ENCODE measurements around the gene SIAH2. TPM values are rescaled to one million over a fixed set of nuclear protein-coding genes. Genes with fewer than 3 reads are reported as not detected.
A peak's percentile ranks its signal among the peaks of the same experiment; 100 is the strongest.

Gene SIAH2
- total and polyA plus RNA-seq, 9 of the 15 experiments (the other 6 are each of a cell fraction or from before 2014, with no cell fraction given): 4.8 to 39.0 (median 29.9) TPM

DNA sequence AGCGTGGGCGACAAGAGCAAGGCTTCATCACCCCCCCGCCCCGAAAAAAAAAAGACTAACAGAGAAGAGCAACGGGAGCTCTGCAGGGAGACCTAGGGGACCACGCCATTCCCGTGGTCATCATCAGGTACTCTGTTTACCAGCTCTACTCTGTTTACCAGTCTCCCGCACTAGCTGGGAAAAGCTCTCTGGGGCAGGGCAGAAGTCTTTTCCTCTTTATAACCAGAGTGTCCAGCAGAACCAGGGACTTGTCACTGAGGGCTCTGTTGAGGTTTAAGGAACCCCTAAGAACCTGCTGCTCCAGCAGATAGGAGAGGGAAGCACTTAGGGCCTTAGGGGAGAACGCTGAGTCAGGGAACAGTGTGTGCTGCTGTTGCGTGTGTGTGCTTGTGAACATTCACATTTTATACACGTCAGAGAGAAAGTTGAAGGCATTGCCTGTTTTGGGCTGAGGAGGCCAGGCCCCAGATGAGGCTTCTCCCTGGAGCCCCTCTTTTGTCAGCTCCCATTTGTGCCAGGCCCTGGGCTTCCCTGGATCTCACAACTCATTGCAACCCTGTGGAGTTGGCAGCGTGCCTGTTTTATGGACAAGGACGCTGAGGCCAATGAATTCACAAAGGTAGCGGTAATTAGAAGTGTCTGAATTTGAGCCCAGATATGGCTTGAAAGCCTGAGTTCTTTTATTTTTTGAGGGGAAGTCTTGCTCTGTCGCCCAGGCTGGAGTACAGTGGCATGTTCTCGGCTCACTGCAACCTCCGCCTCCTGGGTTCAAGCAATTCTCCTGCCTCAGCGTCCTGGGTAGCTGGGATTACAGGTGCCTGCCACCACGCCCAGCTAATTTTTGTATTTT, 35.1 kb downstream of the SIAH2 start (continued):
- TF ChIP-seq PTTG1 (tag; IDR thresholded peaks at IDR 0.05; ENCODE audit: low read depth) (0 out of 2 replicates have a peak, but pooled peaks have one; percentile 9), BHLHE40 (IDR thresholded peaks at IDR 0.05; ENCODE audit: low read length) (peak; percentile 46; the same call in 1 of the 2 replicates), NRF1 (conservative IDR thresholded peaks at IDR 0.05 in 1 of 2, IDR thresholded peaks at IDR 0.05 in 1 of 2) (peak in 1 of 2 experiments; percentile 48; a peak in 3 of 4 replicates), FOXP1 (CRISPR knock-in tag; IDR thresholded peaks at IDR 0.05) (no peak), CTBP1 (IDR thresholded peaks at IDR 0.05; ENCODE audit: borderline replicate concordance) (peak; percentile 39; the same call in 1 of the 2 replicates), POLR2G (IDR thresholded peaks at IDR 0.05; ENCODE audit: low read depth, low read length) (0 out of 2 replicates have a peak, but pooled peaks have one; percentile 22), RAD51 (IDR thresholded peaks at IDR 0.05; ENCODE audit: borderline replicate concordance, low read depth) (no peak), CXXC5 (CRISPR knock-in tag; IDR thresholded peaks at IDR 0.05) (peak; percentile 47; the same call in 1 of the 2 replicates), ZNF316 (IDR thresholded peaks at IDR 0.05) (peak; percentile 99), ZNF175 (CRISPR knock-in tag; IDR thresholded peaks at IDR 0.05; ENCODE audit: low read depth) (0 out of 2 replicates have a peak, but pooled peaks have one; percentile 44), TARDBP (IDR thresholded peaks at IDR 0.05) (no peak), HDAC2 (IDR thresholded peaks at IDR 0.05) (0 out of 2 replicates have a peak, but pooled peaks have one; percentile 28), MTA2 (IDR thresholded peaks at IDR 0.05; ENCODE audit: low read depth) (peak; percentile 61), HLTF (IDR thresholded peaks at IDR 0.05) (no peak), NR4A1 (CRISPR knock-in tag; IDR thresholded peaks at IDR 0.05) (no peak), NR4A1 (tag; IDR thresholded peaks at IDR 0.05) (peak; percentile 83), ATF7 (IDR thresholded peaks at IDR 0.05) (peak; percentile 70; the same call in 1 of the 2 replicates), KDM1A (IDR thresholded peaks at IDR 0.05) (peak; percentile 24 to 63; a peak in 2 of 4 replicates), KLF6 (CRISPR knock-in tag; IDR thresholded peaks at IDR 0.05; ENCODE audit: borderline replicate concordance) (no peak), NCOR1 (IDR thresholded peaks at IDR 0.05) (peak; percentile 72), ZNF124 (CRISPR knock-in tag; IDR thresholded peaks at IDR 0.05) (no peak)
- TF ChIP-seq, protein P1, sequence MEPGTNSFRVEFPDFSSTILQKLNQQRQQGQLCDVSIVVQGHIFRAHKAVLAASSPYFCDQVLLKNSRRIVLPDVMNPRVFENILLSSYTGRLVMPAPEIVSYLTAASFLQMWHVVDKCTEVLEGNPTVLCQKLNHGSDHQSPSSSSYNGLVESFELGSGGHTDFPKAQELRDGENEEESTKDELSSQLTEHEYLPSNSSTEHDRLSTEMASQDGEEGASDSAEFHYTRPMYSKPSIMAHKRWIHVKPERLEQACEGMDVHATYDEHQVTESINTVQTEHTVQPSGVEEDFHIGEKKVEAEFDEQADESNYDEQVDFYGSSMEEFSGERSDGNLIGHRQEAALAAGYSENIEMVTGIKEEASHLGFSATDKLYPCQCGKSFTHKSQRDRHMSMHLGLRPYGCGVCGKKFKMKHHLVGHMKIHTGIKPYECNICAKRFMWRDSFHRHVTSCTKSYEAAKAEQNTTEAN (CRISPR knock-in tag; IDR thresholded peaks at IDR 0.05): no peak
- TF ChIP-seq, protein P2, sequence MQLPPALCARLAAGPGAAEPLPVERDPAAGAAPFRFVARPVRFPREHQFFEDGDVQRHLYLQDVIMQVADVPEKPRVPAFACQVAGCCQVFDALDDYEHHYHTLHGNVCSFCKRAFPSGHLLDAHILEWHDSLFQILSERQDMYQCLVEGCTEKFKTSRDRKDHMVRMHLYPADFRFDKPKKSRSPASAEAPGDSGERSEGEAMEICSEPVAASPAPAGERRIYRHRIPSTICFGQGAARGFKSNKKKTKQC (CRISPR knock-in tag; IDR thresholded peaks at IDR 0.05): no peak
- TF ChIP-seq, protein P3, sequence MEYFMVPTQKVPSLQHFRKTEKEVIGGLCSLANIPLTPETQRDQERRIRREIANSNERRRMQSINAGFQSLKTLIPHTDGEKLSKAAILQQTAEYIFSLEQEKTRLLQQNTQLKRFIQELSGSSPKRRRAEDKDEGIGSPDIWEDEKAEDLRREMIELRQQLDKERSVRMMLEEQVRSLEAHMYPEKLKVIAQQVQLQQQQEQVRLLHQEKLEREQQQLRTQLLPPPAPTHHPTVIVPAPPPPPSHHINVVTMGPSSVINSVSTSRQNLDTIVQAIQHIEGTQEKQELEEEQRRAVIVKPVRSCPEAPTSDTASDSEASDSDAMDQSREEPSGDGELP (CRISPR knock-in tag; IDR thresholded peaks at IDR 0.05; ENCODE audit: borderline replicate concordance): no peak
- TF ChIP-seq, protein P4, sequence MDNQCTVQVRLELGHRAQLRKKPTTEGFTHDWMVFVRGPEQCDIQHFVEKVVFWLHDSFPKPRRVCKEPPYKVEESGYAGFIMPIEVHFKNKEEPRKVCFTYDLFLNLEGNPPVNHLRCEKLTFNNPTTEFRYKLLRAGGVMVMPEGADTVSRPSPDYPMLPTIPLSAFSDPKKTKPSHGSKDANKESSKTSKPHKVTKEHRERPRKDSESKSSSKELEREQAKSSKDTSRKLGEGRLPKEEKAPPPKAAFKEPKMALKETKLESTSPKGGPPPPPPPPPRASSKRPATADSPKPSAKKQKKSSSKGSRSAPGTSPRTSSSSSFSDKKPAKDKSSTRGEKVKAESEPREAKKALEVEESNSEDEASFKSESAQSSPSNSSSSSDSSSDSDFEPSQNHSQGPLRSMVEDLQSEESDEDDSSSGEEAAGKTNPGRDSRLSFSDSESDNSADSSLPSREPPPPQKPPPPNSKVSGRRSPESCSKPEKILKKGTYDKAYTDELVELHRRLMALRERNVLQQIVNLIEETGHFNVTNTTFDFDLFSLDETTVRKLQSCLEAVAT (IDR thresholded peaks at IDR 0.05): peak in 1 of 2 experiments; percentile 48; a peak in 2 of 4 replicates
